Measurements from ENCODE around the gene LRRC3. TPM values are rescaled to one million over a fixed set of nuclear protein-coding genes. Genes with fewer than 3 reads are reported as not detected.

Gene LRRC3
- 1.7 to 2.3 TPM (median 2.2 TPM) in 5 replicates for total RNA-seq (2022; extraction: Qiagen RNA extraction)

GRCh38 chr21:44454747-44455523 is at the start of gene LRRC3:
Gene LRRC3 (plus strand): TSS chr21:44455510. CDS start chr21:44456645, 1,135 bp downstream.

Other genes starting within 250 kb of the LRRC3 start
- 3.8 to 4.5 TPM (median 4.2 TPM) in 5 replicates for gene ICOSLG, start 214.6 kb upstream of the LRRC3 start, total RNA-seq (2022; extraction: Qiagen RNA extraction)
- gene DNMT3L, start 193.6 kb upstream of the LRRC3 start, total RNA-seq (2022; extraction: Qiagen RNA extraction): 0.07 TPM in 1 of 5 replicates, not detected in the others
- gene AIRE, start 169.6 kb upstream of the LRRC3 start, total RNA-seq (2022; extraction: Qiagen RNA extraction): not detected in 5 replicates
- gene PFKL, start 155.5 kb upstream of the LRRC3 start, total RNA-seq (2022; extraction: Qiagen RNA extraction): 44.1 to 61.1 TPM (median 47.5 TPM) in 5 replicates
- 5.9 to 8.9 TPM (median 7.9 TPM) in 5 replicates for gene CFAP410, start 116.1 kb upstream of the LRRC3 start, total RNA-seq (2022; extraction: Qiagen RNA extraction)
- 6.7 to 10.5 TPM (median 8.3 TPM) in 5 replicates for gene TRPM2, start 101.9 kb upstream of the LRRC3 start, total RNA-seq (2022; extraction: Qiagen RNA extraction)
- not detected in 5 replicates for gene KRTAP10-1, start 84.7 kb downstream of the LRRC3 start, total RNA-seq (2022; extraction: Qiagen RNA extraction)
- gene KRTAP10-2, start 96.0 kb downstream of the LRRC3 start, total RNA-seq (2022; extraction: Qiagen RNA extraction): not detected in 5 replicates
- not detected in 5 replicates for gene KRTAP10-3, start 103.3 kb downstream of the LRRC3 start, total RNA-seq (2022; extraction: Qiagen RNA extraction)
- not detected in 5 replicates for gene KRTAP10-4, start 118.2 kb downstream of the LRRC3 start, total RNA-seq (2022; extraction: Qiagen RNA extraction)
- gene KRTAP10-5, start 125.1 kb downstream of the LRRC3 start, total RNA-seq (2022; extraction: Qiagen RNA extraction): not detected in 5 replicates
- not detected in 5 replicates for gene KRTAP10-6, start 137.0 kb downstream of the LRRC3 start, total RNA-seq (2022; extraction: Qiagen RNA extraction)
- gene KRTAP10-7, start 145.1 kb downstream of the LRRC3 start, total RNA-seq (2022; extraction: Qiagen RNA extraction): not detected in 5 replicates
- gene KRTAP10-8, start 156.6 kb downstream of the LRRC3 start, total RNA-seq (2022; extraction: Qiagen RNA extraction): not detected in 5 replicates
- gene KRTAP10-9, start 171.6 kb downstream of the LRRC3 start, total RNA-seq (2022; extraction: Qiagen RNA extraction): not detected in 5 replicates
- gene KRTAP10-10, start 181.8 kb downstream of the LRRC3 start, total RNA-seq (2022; extraction: Qiagen RNA extraction): not detected in 5 replicates
- gene KRTAP10-11, start 190.9 kb downstream of the LRRC3 start, total RNA-seq (2022; extraction: Qiagen RNA extraction): not detected in 5 replicates
- gene KRTAP12-4, start 199.1 kb downstream of the LRRC3 start, total RNA-seq (2022; extraction: Qiagen RNA extraction): not detected in 5 replicates
- not detected in 5 replicates for gene KRTAP12-3, start 202.4 kb downstream of the LRRC3 start, total RNA-seq (2022; extraction: Qiagen RNA extraction)
- not detected in 5 replicates for gene KRTAP12-2, start 211.4 kb downstream of the LRRC3 start, total RNA-seq (2022; extraction: Qiagen RNA extraction)
- not detected in 5 replicates for gene KRTAP12-1, start 226.7 kb downstream of the LRRC3 start, total RNA-seq (2022; extraction: Qiagen RNA extraction)
- not detected in 5 replicates for gene KRTAP10-12, start 241.7 kb downstream of the LRRC3 start, total RNA-seq (2022; extraction: Qiagen RNA extraction)

Measured in A549 treated with Hydrocortisone at 1 μM for 4 hours (cell line).